Left renal pelvis (tissue), 4 donors: ENCODE data around the gene HOXB3. TPM values are rescaled to one million over a fixed set of nuclear protein-coding genes. Genes with fewer than 3 reads are reported as not detected.

ENCODE experiments used
- DNase-seq, 4 donors: peaks; one replicate each; pipeline ENCODE4 v3.0.0-alpha.2; 2013; ENCODE audit warnings: low read depth in 4 of 4, low spot score in 3 of 4
- polyA plus RNA-seq, 4 donors: library from polyadenylated mRNA; unstranded; fragments of 120-200 nt; gene quantifications; one replicate each; pipeline ENCODE4 v1.2.1, GENCODE V29; 2013; ENCODE audit not compliant: insufficient read length in 4 of 4

HOXB3 gene
- polyA plus RNA-seq, 4 donors, result 70.2 to 217 (median 153) TPM

DNA sequence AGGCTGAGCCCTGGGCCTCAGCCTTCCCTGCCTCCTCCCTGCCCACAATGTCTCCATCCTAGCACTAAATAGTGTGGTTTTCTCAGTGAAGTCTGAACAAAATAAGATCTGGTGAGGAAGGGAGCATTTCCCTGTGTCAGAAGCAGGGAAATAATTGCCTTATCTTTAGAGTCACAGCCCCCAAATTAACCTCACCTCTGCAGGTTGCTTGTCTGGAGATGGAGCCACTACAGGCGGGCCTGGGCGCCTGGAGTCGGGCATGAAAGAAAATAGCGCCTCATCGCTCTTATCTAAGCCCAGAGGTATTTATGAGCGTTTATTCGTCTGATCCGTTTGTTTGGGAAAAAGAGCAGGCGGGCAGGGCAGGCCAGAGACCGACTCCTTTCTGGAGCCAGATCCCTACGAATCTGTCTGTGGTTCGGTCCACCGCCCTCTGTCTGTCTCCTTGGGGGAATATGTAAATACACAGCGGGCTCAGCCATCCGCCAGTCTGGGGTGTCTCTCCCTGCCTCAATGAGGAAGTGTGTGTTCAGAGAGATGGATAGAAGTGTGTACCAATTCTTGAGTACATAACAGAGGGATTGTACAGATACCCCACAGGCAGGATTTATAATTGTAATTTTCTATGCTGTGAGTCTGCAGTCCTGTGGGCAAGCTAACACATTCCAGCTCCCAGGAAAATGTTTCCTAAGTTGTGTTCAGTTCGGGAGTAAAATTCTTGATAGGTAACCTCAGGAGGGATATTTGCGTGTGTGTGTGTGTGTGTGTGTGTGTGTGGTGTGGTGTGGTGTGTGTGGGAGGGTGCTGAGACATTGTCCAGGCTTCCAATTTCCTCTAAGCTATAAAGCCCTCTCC, 10.4 kb upstream of the HOXB3 start:
- no peak for DNase-seq

DNA sequence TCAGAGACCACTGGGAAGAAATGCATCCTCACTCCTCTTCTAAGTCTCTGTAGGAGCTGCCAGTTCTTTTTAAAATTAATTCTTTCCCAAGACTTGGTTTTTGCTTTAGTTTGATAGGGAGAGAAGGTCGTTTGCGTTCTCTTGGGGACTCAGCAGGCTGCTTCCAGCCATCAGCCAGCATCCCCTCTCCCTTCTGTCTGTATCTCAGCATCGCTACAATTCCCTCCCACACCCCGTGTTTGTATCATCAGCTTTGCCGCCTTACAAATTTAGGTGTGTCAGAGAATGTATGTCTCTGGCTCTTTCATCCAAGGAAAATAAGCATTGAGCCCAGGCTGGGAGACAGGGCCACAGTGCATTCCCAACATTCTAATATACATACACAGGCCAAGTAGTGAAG, 9.3 kb upstream of the HOXB3 start:
- DNase-seq, result no peak

GRCh38 chr17:48598736-48599135, 8.7 kb upstream of the HOXB3 start:
- DNase-seq, result no peak

DNA sequence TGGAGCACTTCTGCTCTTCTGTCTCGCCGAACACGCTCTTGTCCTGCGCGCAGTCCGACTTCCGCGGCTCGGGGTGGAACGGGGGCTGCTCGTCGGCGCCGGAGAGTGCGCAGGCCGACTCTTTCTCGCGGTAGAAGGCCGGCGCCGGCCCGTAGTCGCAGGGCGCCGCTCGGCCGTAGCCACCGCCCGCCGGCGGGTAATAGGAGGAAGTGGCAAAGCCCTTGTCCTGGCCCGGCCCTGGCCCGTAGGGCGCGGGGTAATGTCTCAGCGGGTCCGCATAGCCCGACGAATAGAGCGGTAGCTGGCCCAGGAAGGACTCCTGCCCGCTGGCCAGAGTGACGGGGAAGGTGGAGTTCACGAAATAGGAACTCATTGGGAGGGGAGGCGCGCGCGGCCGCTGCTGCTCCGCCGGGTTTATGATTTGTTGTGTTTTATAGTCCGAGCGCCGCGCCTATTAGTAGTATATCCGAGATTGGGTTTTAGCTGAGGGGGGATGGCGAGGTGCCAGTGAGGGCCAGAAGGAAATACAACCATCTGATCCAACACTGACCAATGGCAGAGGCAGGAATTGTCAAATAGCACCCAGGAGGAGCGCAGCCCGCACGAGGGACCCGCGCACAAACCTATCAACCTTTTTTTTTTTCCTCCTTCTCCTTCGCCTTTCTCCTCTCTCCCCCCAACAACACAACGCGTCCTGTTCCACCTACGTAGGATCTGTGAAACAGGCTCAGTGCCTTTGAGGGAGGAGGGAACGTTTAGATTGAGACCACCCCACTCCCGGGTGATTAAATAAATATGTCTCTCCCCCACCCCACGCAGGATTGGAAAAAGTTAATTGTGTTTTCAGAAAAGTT, 8.0 kb upstream of the HOXB3 start:
- no peak for DNase-seq

GRCh38 chr17:48597528-48597777, 7.4 kb upstream of the HOXB3 start:
- no peak for DNase-seq

GRCh38 chr17:48596735-48597527, 6.9 kb upstream of the HOXB3 start:
- no peak for DNase-seq

DNA sequence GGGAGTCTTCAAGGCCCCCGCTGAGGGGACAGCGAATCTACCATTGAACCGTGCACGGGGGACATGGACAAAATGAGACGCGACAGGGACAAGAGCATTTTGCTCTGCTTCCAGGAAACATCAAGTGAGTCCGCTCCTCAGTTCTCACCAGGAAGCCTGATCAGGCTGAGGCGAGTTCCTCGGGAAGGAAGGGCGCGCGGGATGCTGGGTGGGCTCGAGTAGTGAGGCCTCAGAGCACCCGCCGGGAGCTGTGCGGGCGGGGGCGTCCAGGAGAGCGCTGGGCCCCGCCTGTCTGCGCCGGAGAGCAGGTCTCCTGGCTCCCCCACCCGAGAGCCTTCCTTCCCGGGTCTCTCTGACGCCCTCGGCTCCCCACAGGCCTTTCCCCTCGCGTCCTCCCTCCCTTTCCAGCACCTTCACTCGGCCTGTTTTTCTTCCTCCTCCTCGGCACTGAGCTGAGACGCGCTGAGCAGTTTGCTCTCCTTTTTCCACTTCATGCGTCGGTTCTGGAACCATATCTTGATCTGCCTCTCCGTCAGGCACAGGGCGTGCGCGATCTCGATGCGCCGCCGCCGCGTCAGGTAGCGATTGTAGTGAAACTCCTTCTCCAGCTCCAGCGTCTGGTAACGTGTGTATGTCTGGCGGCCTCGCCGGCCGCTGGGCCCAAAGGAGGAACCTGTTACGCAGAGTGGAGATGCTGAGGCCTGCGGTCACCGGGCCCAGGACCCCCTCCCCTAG, 6.1 kb upstream of the HOXB3 start:
- no peak for DNase-seq

GRCh38 chr17:48595278-48595999, 5.4 kb upstream of the HOXB3 start:
- no peak for DNase-seq

GRCh38 chr17:48594538-48595277, 4.7 kb upstream of the HOXB3 start:
- DNase-seq, result no peak

DNA sequence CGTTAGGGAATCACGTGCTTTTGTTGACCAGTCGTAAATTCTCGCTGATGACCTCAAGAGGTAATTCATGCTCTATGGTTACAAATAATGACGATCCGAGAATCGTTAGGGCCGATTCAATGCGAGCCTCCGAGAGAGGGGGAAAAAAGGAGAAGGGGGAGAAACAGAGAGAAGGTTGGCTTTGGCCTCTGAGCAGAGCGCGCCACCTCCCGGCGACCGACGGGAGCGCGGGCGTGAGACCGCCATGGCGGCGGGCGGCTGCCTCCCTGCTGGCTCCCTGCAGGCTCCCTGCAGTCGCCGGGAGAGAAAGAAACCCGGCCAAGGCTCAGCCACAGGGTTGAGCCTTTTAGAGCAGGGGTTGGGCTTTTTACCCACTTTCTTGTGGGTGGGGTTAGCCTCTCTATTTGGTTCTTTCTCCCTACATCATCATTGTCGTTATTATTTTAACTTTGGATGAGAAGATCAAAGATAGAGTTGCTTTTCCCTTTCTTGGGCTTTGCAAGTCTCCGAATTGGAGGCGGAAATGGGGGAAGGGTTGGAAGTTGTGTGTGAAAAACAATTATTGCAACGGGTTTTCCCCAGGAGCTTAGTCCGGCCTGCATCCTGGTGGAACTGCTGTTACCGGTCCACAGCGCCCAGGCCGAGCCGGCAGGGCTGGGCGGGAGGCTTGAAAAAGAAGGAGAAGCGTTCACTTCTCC, 3.9 kb upstream of the HOXB3 start:
- peak; percentile 77 to 90 (median 85) for DNase-seq

DNA sequence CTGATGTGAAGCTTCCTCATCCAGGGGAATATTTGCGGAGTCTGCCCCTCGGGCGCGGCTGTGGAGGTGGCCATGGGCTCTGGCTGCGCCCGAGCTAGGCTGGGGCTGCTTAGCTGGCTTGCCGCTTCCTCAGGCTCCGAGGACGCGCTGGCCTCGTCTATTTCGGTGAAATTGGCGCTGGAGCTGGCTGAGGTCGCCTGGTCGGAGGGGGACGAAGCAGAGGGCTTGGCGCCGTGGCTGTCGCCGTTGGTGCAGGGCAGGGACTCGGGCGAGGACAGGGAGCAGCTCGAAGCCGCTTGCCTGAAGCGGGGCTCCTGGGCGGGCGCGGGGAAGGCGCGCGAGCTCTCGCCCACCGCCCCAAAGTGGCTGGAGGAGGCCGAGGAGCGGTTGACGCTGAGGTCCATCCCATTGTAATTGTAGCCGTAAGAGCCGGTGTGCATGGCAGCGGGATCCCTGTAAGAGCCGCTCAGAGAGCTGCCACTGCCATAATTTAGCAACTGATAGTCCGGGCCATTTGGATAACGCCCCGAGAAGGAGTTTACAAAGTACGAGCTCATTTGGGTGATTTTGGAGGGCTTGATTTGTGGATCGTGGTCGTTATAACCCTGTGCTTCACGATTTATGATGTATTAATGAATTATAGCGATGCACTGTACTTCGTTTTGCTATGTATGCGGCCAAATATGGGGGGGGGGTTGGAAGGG, 3.2 kb upstream of the HOXB3 start, which contains the start of gene HOXB5:
Gene HOXB5, minus strand, starts transcription at position 654 of the 704 bp plus-strand sequence. Its CDS starts 97 bp downstream, at position 557.
- no peak for DNase-seq

DNA sequence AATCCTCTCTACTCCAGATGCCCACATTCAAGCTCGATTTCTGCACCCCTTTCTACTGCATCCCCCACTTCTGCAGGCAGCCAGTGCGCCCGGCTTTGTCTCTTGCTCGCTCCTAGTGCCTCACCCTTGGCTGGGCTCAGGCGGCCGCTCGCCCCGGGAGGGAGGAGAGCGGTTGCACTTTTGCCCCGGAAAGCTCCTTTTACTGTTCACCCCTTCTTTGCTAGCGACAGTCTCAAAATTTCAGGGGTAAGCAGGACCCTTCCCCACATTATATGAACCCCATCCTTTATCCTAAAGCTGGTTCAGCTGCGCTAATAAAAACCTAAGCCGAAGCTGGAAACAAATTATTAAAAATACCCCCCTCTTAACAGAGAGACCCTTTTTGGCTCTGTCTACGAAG, 2.5 kb upstream of the HOXB3 start:
- DNase-seq, result no peak

DNA sequence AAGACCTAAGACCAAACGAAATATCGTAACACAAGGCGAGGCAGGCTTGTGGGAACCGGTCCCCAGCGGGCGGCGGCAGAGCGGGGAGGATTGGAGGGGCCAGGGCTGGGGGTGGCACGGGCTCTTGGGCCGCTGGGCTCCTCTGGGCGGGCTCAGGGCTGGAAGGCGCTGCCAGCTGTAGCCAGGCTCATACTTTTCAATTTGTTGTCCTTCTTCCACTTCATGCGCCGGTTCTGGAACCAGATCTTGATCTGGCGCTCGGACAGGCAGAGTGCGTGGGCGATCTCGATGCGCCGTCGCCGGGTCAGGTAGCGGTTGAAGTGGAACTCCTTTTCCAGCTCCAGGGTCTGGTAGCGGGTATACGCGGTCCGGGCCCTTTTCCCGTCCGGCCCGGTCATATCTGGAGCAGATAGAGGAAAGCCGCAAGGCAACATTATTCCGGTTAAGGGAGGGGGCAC, 2.0 kb upstream of the HOXB3 start:
- no peak for DNase-seq

- no peak for DNase-seq
Observed at GRCh38 chr17:48591255-48592056, 1.4 kb upstream of the HOXB3 start.

DNA sequence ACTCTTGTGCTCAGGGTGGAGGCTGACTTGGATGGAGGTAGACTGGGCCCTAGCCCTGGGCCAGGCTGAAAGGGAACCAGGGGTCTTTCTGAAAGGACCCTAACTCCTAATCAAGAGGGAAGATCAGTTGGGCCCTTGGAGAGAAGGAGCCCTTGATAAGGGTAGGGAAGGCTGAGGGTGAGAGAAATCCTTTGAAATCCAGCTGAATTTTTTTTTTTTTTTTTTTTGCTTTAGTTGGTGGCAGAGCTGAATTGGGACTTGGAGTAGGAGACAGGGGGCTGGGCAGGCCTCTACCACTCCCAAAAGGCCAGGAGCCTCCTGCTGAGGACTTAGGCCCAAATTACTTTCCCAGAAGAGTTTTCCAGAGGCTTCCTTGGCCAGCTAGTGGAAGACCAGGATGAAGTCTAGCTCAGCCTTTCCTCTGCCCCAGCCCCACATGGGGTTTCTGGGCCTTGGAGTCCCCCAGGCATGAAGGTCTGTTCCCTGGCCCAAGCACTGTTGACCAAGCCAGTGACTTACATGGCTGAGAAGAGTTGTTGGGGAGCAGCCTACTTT, 643 bp upstream of the HOXB3 start:
- no peak for DNase-seq

GRCh38 chr17:48589060-48589830, 796 bp downstream of the HOXB3 start:
- no peak for DNase-seq
